LNCAP (cell line): ENCODE data around the gene DDX3Y.

ENCODE experiments used
- TF ChIP-seq, protein P1 (sequence below): fragments of 450-650 bp; IDR thresholded peaks from 2 replicates; pipeline ENCODE4 v1.5.1; 2017; ENCODE audit warnings: mild to moderate bottlenecking

DDX3Y gene

DNA sequence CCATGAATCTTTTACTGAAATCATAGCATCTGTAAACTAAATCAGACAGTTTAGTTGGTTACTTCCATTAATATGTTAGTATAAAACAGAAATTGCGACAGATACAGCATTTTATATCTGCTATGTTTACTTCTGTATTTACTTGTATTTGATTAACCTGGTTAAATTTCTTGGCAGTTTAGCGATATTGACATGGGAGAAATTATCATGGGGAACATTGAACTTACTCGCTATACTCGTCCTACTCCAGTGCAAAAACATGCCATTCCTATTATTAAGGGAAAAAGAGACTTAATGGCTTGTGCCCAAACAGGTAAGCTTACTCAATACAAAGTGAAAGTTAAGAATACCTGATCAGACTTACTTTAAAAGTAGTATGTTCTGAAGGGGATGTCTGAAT is 8.9 kb downstream of the DDX3Y start:
- TF ChIP-seq, protein P1, sequence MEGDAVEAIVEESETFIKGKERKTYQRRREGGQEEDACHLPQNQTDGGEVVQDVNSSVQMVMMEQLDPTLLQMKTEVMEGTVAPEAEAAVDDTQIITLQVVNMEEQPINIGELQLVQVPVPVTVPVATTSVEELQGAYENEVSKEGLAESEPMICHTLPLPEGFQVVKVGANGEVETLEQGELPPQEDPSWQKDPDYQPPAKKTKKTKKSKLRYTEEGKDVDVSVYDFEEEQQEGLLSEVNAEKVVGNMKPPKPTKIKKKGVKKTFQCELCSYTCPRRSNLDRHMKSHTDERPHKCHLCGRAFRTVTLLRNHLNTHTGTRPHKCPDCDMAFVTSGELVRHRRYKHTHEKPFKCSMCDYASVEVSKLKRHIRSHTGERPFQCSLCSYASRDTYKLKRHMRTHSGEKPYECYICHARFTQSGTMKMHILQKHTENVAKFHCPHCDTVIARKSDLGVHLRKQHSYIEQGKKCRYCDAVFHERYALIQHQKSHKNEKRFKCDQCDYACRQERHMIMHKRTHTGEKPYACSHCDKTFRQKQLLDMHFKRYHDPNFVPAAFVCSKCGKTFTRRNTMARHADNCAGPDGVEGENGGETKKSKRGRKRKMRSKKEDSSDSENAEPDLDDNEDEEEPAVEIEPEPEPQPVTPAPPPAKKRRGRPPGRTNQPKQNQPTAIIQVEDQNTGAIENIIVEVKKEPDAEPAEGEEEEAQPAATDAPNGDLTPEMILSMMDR = no peak

DNA sequence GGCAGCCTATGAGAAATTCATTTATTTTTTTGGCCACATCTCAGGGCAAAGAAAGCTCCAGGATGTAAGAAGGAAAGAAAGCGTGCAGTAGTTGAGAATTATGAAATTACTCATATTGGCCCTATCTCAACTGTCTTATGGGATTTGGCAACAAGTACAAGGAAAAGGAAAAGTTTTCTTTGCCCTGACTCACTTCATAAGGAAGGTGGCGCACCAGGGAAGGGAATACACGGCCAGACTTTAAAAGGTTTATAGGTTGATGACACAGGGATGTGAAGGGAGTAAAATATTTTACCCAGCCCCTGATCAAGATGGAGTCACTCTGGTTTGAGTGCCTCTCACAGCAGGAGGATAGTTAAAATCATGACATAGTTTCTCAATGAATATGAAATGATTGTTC is 23.4 kb downstream of the DDX3Y start:
- TF ChIP-seq, protein P1 = peak; percentile 52

DNA sequence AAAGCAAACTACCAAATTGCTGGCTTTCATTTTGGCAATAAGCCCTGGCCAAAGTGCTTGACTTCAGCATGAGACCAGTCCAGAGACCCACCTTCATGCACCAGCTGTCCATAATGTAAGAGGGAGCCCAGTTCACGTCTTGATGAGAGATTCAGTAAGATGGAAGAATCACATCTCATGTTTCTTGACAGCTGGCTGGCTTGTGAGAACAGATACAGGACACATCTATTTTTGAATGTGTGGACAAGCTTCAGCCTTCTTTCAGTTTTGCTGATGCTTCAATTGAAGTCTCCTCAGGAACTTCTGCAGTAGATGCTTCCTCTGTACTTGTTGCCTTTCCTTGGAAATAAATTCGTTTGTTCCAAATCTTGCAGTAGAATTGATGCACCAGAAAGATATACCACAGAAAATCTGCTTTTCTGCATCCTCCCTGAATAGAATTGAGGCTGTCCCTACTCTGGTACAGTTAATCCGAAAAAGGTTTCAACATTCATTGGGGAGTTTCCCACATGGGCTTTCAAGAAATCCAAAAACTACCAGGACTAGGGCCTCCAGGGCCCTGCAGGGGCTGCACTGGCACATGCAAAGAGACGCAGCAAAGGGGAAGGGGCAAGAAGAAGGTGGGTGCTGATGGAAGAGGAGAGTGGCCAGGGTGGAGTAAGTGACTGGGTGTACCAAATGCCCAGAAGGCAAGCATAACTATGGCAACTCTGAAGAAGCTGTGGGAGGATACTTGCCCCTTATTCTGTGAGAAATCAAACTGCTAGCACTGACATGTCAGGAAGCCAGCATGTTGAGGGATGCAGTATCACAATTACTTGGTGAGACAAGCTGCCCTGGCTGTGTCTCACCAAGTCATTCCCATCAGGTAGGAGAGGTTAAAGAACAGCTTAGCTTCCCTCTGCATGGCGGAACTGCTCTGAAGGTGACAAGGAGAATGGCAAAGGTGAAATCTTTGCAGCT is 37.3 kb downstream of the DDX3Y start:
- TF ChIP-seq, protein P1 = no peak
